Activated B cell treated with CpG ODN at 0.5 μM for 24 hours (primary cell): ENCODE measurements around the gene KCNS3. TPM values are rescaled to one million over a fixed set of nuclear protein-coding genes. Genes with fewer than 3 reads are reported as not detected.

Experiments
- ATAC-seq: fragments of 200-7000 bp; cut with Tn5 transposase; one replicate; pipeline ENCODE4 v1.10.0; 2021; ENCODE audit warnings: low read depth, mild to moderate bottlenecking, moderate library complexity
- CTCF ChIA-PET: fragments of 350-600 bp; sonication (Branson Sonifier 250); formaldehyde crosslinking; loops from one replicate; lab custom pipeline; 2021; ENCODE audit warnings: antibody characterized with exemption; lab: Charles Lee
- POLR2A ChIA-PET: fragments of 350-600 bp; sonication (Branson Sonifier 250); formaldehyde crosslinking; loops from one replicate; lab custom pipeline; 2021; ENCODE audit warnings: antibody characterized with exemption; lab: Charles Lee
- DNase-seq: peaks from one replicate; pipeline ENCODE4 v3.0.0; 2022
- H3K27ac Mint-ChIP-seq: one replicate; pipeline ENCODE4 v1.8.0; 2020; ENCODE audit warnings: mixed read lengths
- H3K27me3 Mint-ChIP-seq: one replicate; pipeline ENCODE4 v1.8.0; 2021; ENCODE audit warnings: mixed read lengths
- H3K36me3 Mint-ChIP-seq: one replicate; pipeline ENCODE4 v1.8.0; 2021; ENCODE audit warnings: low read depth, mixed read lengths
- H3K4me1 Mint-ChIP-seq: one replicate; pipeline ENCODE4 v1.8.0; 2021; ENCODE audit warnings: mixed read lengths
- H3K4me3 Mint-ChIP-seq: one replicate; pipeline ENCODE4 v1.8.0; 2020; ENCODE audit warnings: mild to moderate bottlenecking, mixed read lengths
- H3K9me3 Mint-ChIP-seq: one replicate; pipeline ENCODE4 v1.8.0; 2020; ENCODE audit warnings: mixed read lengths
- intact Hi-C: fragments of 100-400 bp; cut with micrococcal nuclease; formaldehyde crosslinking; loops from one replicate; pipeline ENCODE4 v1.15.1; 2024
- total RNA-seq: library from RNA; stranded (reverse); gene quantifications from 2 replicates; pipeline ENCODE4 v1.2.3, GENCODE V29; 2022
- TF ChIP-seq, protein P1 (sequence below): fragments of 200-600 bp; IDR thresholded peaks from one replicate; pipeline ENCODE4 v1.8.0; 2022; ENCODE audit warnings: antibody characterized with exemption, mild to moderate bottlenecking

Gene KCNS3, protein sequence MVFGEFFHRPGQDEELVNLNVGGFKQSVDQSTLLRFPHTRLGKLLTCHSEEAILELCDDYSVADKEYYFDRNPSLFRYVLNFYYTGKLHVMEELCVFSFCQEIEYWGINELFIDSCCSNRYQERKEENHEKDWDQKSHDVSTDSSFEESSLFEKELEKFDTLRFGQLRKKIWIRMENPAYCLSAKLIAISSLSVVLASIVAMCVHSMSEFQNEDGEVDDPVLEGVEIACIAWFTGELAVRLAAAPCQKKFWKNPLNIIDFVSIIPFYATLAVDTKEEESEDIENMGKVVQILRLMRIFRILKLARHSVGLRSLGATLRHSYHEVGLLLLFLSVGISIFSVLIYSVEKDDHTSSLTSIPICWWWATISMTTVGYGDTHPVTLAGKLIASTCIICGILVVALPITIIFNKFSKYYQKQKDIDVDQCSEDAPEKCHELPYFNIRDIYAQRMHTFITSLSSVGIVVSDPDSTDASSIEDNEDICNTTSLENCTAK
- total RNA-seq: 1.1 and 1.5 TPM in 2 replicates

DNA sequence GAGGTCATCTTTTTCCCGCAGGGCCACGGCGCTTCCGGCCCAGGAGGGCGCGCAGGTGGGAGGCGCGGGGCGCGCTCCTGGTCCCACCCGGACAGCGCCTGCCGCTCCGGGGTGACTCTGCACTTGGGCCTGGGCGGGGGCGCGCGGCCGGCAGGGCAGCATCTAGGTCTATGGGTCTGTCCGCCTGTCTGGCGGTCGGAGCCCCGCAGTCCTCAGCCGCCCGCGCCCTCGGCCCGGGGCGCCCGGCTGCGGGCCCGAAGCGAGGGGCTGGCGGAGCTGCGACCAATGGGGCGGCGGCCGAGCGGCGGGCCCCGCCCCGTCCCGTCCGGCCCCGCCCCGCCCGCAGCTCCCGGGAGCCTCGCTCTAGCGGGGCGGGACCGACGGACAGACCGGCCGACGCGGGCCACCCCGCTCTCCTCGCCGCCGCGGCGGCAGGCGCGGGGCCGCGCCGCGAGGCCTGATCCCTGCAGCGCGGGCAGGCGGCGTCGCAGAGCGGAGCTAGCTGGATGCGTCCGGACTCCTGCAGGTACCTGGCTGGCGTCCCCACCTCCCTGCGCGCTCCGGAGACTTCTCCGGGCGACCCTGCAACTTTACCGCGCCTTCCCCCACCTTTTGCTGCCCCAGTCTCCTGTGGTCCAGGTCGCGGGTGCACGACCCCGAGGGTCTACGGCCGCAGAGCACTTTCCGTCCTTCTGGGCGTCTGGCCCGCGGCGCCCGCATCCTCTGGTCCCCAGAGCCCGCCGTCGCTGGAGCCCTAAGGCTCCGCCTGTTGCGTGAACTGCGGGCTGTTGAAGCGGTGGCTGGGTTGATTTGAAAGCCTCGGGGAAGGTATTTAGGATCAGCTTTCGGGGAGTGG, at the start of gene KCNS3:
TSS of gene KCNS3 (plus strand) at position 387 of the 856 bp plus-strand sequence. CDS start 52,342 bp downstream, outside the sequence.
- Mint-ChIP-seq H3K27ac (peak within 1 kb of the TSS; percentile 43), H3K9me3 (peaks cover 2% of the 10 kb centered on the region), H3K36me3 (no peaks in the 10 kb centered on the region), H3K4me1 (peaks cover 27% of the 10 kb centered on the region), H3K4me3 (peak within 1 kb of the TSS; percentile 90), H3K27me3 (peaks cover 54% of the 10 kb centered on the region)
- POLR2A ChIA-PET: interaction anchor here (1.6 kb wide), 1 partner anchor 125 kb away, joined by 5 read pairs; the partner anchor contains the start of genes GEN1 and SMC6
- DNase-seq: peak; percentile 52
- TF ChIP-seq, protein P1, sequence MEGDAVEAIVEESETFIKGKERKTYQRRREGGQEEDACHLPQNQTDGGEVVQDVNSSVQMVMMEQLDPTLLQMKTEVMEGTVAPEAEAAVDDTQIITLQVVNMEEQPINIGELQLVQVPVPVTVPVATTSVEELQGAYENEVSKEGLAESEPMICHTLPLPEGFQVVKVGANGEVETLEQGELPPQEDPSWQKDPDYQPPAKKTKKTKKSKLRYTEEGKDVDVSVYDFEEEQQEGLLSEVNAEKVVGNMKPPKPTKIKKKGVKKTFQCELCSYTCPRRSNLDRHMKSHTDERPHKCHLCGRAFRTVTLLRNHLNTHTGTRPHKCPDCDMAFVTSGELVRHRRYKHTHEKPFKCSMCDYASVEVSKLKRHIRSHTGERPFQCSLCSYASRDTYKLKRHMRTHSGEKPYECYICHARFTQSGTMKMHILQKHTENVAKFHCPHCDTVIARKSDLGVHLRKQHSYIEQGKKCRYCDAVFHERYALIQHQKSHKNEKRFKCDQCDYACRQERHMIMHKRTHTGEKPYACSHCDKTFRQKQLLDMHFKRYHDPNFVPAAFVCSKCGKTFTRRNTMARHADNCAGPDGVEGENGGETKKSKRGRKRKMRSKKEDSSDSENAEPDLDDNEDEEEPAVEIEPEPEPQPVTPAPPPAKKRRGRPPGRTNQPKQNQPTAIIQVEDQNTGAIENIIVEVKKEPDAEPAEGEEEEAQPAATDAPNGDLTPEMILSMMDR: no peak
- CTCF ChIA-PET: no interaction called here
- intact Hi-C loops: loop anchor here (5.0 kb wide), 1 partner anchor 34 kb away; no protein-coding TSS in a partner anchor
- peak; percentile 87 for ATAC-seq

DNA sequence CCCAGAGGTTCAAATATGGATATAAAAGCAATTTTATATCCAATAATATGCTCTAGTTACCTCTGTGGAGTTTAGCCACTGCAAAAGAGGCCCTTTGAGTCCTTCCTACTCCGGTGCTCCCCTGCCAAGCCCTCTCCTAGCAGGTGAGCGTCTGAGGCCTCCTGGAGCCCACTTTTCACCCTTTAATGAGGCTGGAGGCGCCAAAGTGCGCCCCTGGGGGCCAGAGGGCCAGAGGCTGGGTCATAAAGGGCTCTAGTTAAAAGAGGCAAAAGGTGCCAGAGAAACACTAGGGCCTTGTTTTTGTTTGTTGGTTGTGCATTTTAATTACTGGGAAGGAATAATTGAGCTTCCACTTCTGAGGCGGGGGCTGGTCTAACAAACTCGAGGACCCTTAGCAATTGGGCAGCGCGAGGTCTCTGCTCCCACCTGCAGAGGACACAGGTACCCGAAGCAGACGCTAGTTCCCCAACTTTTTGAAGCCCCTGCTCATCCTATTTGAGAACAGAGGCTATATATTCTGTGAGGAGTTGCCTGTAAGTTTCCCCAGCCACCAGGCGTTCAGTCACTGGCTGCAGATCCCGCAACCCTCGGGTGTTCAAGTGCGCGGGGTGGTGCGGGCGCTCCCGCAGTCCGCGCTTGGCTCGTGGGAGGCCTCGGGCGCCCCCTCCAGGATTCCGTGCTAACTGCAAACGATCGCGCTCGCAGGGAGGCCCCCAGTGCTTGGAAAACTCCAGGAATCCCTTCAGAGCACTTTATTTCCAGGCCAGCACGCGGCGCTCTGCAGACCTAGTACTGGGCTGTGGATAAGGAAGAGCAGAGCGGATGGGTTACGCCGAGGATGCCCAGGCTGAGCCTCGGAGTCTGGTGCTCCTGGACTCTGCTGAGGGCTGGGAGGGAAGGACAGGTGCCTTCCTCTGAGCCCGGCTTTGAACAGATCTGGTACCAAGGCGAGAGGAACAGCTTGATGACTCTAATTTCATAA, 48.1 kb upstream of the KCNS3 start:
- TF ChIP-seq, protein P1: peak; percentile 45
- POLR2A ChIA-PET: interaction anchor here (1.0 to 9.9 kb wide), 6 partner anchors 17 to 110 kb away, joined by 3 to 98 read pairs (median 7); partner anchors contain the start of genes GEN1 and SMC6
- intact Hi-C loops: loop anchor here (1.0 to 2.0 kb wide), 5 partner anchors 18 to 111 kb away; no protein-coding TSS in a partner anchor
- CTCF ChIA-PET: interaction anchor here (0.5 to 3.2 kb wide), 26 partner anchors 8 to 383 kb away, joined by 3 to 24 read pairs (median 4); no protein-coding TSS in a partner anchor
- Mint-ChIP-seq H3K4me1 (peaks cover 44% of the 10 kb centered on the region), H3K27me3 (no peaks in the 10 kb centered on the region), H3K9me3 (peaks cover 7% of the 10 kb centered on the region), H3K4me3 (peak overlapping the region; percentile 70), H3K36me3 (peaks cover 6% of the 10 kb centered on the region), H3K27ac (peak overlapping the region; percentile 46)
- DNase-seq: peak; percentile 77
- ATAC-seq: peak; percentile 91

DNA sequence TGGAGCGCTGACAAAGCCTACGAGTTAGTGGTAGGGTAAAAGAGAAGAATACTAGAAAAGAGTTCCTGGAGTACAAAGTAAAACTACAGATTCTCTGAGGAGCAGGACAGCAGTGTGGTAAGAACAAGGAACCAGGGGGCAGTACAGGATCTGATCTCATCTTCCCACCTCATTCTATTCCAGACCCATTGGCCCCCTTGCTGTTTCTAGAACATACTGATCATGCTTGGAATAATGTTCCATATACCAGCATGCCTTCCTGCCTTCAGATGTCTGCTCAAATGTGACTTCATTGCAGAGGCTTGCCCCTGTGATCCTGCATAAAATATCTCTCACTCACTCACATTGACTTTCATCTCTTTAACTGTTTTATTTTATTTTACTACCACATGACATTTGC, 43.0 kb upstream of the KCNS3 start:
- Mint-ChIP-seq H3K36me3 (no peaks in the 10 kb centered on the region), H3K4me1 (peaks cover 7% of the 10 kb centered on the region), H3K9me3 (no peaks in the 10 kb centered on the region), H3K27me3 (no peaks in the 10 kb centered on the region), H3K4me3 (no peak overlapping the region), H3K27ac (no peak overlapping the region)
- intact Hi-C loops: no loop called here
- no peak for DNase-seq
- ATAC-seq: no peak
- CTCF ChIA-PET: interaction anchor here (1.5 kb wide), 1 partner anchor 116 kb away, joined by 7 read pairs; no protein-coding TSS in a partner anchor
- POLR2A ChIA-PET: no interaction called here
- TF ChIP-seq, protein P1: no peak

DNA sequence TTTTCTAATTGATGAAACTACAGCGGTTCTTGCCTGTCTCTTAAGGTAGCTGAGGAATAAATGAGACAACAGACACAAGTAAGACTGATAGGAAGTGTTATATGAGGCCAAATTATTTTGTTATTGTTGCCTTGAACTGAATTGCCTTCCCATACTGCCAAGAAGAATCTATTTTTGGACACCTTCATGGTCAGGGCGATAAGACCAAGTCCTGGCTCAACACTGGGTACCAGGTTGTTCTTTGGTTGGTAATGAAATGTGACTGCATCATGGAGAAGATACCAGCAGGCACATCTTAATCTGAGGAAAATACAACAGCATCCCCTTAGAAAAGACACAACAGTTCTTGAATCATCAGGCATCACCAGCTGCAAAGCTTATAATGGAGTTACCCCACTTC, 38.5 kb upstream of the KCNS3 start:
- H3K4me3 Mint-ChIP-seq: no peak overlapping the region
- no peak overlapping the region for H3K27ac Mint-ChIP-seq
- DNase-seq (no peak), ATAC-seq (no peak)
- ChIA-PET CTCF (no interaction called here), POLR2A (no interaction called here)
- H3K27me3 Mint-ChIP-seq: no peaks in the 10 kb centered on the region
- no peaks in the 10 kb centered on the region for H3K36me3 Mint-ChIP-seq
- no peaks in the 10 kb centered on the region for H3K9me3 Mint-ChIP-seq
- TF ChIP-seq, protein P1: no peak
- intact Hi-C loops: no loop called here
- no peaks in the 10 kb centered on the region for H3K4me1 Mint-ChIP-seq
